Measurements from ENCODE around the gene SARNP. TPM values are rescaled to one million over a fixed set of nuclear protein-coding genes. Genes with fewer than 3 reads are reported as not detected.

Gene SARNP
- polyA plus RNA-seq, 1 of the 3 experiments (the other 2 are of a cell fraction): 65.8 TPM

GRCh38 chr12:55729819-55730818 lies 87.4 kb downstream of the SARNP start:
- H3K9me3 ChIP-seq: no peaks in the 10 kb centered on the region
- H3K9ac ChIP-seq: peak overlapping the region; percentile 83
- H3K27ac ChIP-seq (ENCODE audit: low read depth in 2 of 2, low read length in 1 of 2): peak overlapping the region; percentile 97 to 100
- peaks cover 31% of the 10 kb centered on the region for H4K20me1 ChIP-seq (ENCODE audit: insufficient read depth)
- no peaks in the 10 kb centered on the region for H3K9me2 ChIP-seq
- H3K4me3 ChIP-seq (ENCODE audit: low read depth in 2 of 2, low read length in 1 of 2): peak overlapping the region; percentile 74 to 97
- CTCF ChIA-PET: interaction anchor here (0.8 to 4.6 kb wide), 13 partner anchors 8 to 459 kb away, joined by 3 to 47 read pairs (median 3); partner anchors contain the start of genes RDH5 and SMARCC2
- DNase-seq: peak; percentile 51
- H3K79me2 ChIP-seq (ENCODE audit: insufficient read depth): peaks cover 45% of the 10 kb centered on the region
- no peaks in the 10 kb centered on the region for H3K27me3 ChIP-seq (ENCODE audit: insufficient read depth)
- WGBS (ENCODE audit: low lambda C conversion rate): 19% methylated on average over 18 of the region's 19 CpGs
- H2AFZ ChIP-seq (ENCODE audit: low read depth): peak overlapping the region; percentile 84
- peaks cover 14 to 22% of the 10 kb centered on the region in 2 experiments for H3K36me3 ChIP-seq (replicated peaks in 1 of 2; ENCODE audit: control insufficient read depth in 1 of 2, insufficient read depth in 2 of 2, low read length in 1 of 2)
- peak overlapping the region; percentile 97 for H3K4me2 ChIP-seq
- POLR2A ChIA-PET: interaction anchor here (0.7 to 2.5 kb wide), 14 partner anchors 8 to 374 kb away, joined by 3 to 14 read pairs (median 6); partner anchors contain the start of genes BLOC1S1, DNAJC14, ORMDL2 and PA2G4
- H3F3A ChIP-seq (replicated peaks; ENCODE audit: insufficient read depth): peaks cover 22% of the 10 kb centered on the region
- peaks cover 0 to 23% of the 10 kb centered on the region in 2 experiments; a peak in 1 of 4 replicates for H3K4me1 ChIP-seq (ENCODE audit: control insufficient read depth in 1 of 2, insufficient read depth in 2 of 2, low read depth in 1 of 2, low read length in 1 of 2)
- TF ChIP-seq TAF1 (IDR thresholded peaks at IDR 0.05; ENCODE audit: borderline replicate concordance, low read depth, low read length) (no peak), ELF1 (IDR thresholded peaks at IDR 0.05) (no peak), PBX3 (IDR thresholded peaks at IDR 0.05) (no peak), NFIC (IDR thresholded peaks at IDR 0.05; ENCODE audit: borderline replicate concordance) (no peak), TCF12 (IDR thresholded peaks at IDR 0.05) (peak; percentile 21; the same call in 1 of the 2 replicates), REST (IDR thresholded peaks at IDR 0.05; ENCODE audit: low read depth, low read length) (0 out of 2 replicates have a peak, but pooled peaks have one; percentile 9), FOSL2 (IDR thresholded peaks at IDR 0.05; ENCODE audit: borderline replicate concordance, low read depth) (no peak), USF2 (IDR thresholded peaks at IDR 0.05; ENCODE audit: borderline replicate concordance, low read depth, low read length) (no peak), TEAD4 (IDR thresholded peaks at IDR 0.05; ENCODE audit: borderline replicate concordance, insufficient read depth) (no peak), SIN3A (IDR thresholded peaks at IDR 0.05; ENCODE audit: borderline replicate concordance, low read depth, low read length) (no peak), MEF2A (IDR thresholded peaks at IDR 0.05; ENCODE audit: borderline replicate concordance, low read depth) (no peak), YY1 (IDR thresholded peaks at IDR 0.05; ENCODE audit: low read depth) (0 out of 2 replicates have a peak, but pooled peaks have one; percentile 22), SMC3 (IDR thresholded peaks at IDR 0.05; ENCODE audit: low read depth, low read length) (no peak), POLR2AphosphoS5 (IDR thresholded peaks at IDR 0.05; ENCODE audit: low read depth, low read length) (peak; percentile 86), CHD2 (IDR thresholded peaks at IDR 0.05; ENCODE audit: low read length, partially characterized antibody) (no peak), EZH2phosphoT487 (IDR thresholded peaks at IDR 0.05; ENCODE audit: borderline replicate concordance, low read depth) (no peak), USF1 (IDR thresholded peaks at IDR 0.05; ENCODE audit: borderline replicate concordance, low read depth) (no peak), MXI1 (IDR thresholded peaks at IDR 0.05; ENCODE audit: low read depth, low read length) (0 out of 2 replicates have a peak, but pooled peaks have one; percentile 12), MAX (IDR thresholded peaks at IDR 0.05; ENCODE audit: low read depth) (peak; percentile 58; the same call in 1 of the 2 replicates), RAD21 (IDR thresholded peaks at IDR 0.05; ENCODE audit: low read length) (peak; percentile 54), CTCF (IDR thresholded peaks at IDR 0.05) (peak; percentile 35; the same call in 1 of the 2 replicates)

Measured in SK-N-SH (cell line).